H9 (cell line): ENCODE results near the gene KIF4A. TPM values are rescaled to one million over a fixed set of nuclear protein-coding genes. Genes with fewer than 3 reads are reported as not detected.

ENCODE experiments used
- DNase-seq: peaks from one replicate; pipeline ENCODE4 v3.0.0-alpha.2; 2017
- H2AFZ ChIP-seq: one replicate; pipeline ENCODE4 v1.6.1; 2013; ENCODE audit warnings: mild to moderate bottlenecking, low read length, control low read depth, moderate library complexity
- H2AK5ac ChIP-seq: 2 replicates; pipeline ENCODE4 v1.6.1; 2013; ENCODE audit warnings: low read length, control low read depth, mixed read lengths; ENCODE audit not compliant: insufficient read length
- H2BK120ac ChIP-seq: one replicate; pipeline ENCODE4 v1.6.1; 2013; ENCODE audit warnings: low read depth, mild to moderate bottlenecking, low read length, control low read depth, inconsistent platforms; ENCODE audit not compliant: poor library complexity, severe bottlenecking
- H2BK12ac ChIP-seq: 2 replicates; pipeline ENCODE4 v1.6.1; 2013; ENCODE audit warnings: low read length, control low read depth, mixed read lengths, low read depth; ENCODE audit not compliant: insufficient read length
- H2BK15ac ChIP-seq: 2 replicates; pipeline ENCODE4 v1.6.1; 2013; ENCODE audit warnings: low read depth, low read length, control low read depth
- H2BK20ac ChIP-seq: one replicate; pipeline ENCODE4 v1.6.1; 2013; ENCODE audit warnings: low read depth, mild to moderate bottlenecking, low read length, control low read depth, inconsistent platforms; ENCODE audit not compliant: poor library complexity, severe bottlenecking
- H2BK5ac ChIP-seq: 2 replicates; pipeline ENCODE4 v1.6.1; 2013; ENCODE audit warnings: low read length, control low read depth, mixed read lengths; ENCODE audit not compliant: insufficient read length
- H3K14ac ChIP-seq: 2 replicates; pipeline ENCODE4 v1.6.1; 2013; ENCODE audit warnings: low read length, control low read depth; ENCODE audit not compliant: insufficient read depth
- H3K18ac ChIP-seq: 2 replicates; pipeline ENCODE4 v1.6.1; 2013; ENCODE audit warnings: low read depth, mild to moderate bottlenecking, mixed read lengths, low read length, control low read depth; ENCODE audit not compliant: insufficient read length
- H3K23ac ChIP-seq: 2 replicates; pipeline ENCODE4 v1.6.1; 2013; ENCODE audit warnings: low read length, control low read depth, mixed read lengths, low read depth; ENCODE audit not compliant: insufficient read length
- H3K23me2 ChIP-seq: 2 replicates; pipeline ENCODE4 v1.6.1; 2013; ENCODE audit warnings: low read depth, mild to moderate bottlenecking, mixed read lengths, low read length, control low read depth; ENCODE audit not compliant: insufficient read length, poor library complexity, severe bottlenecking
- H3K27ac ChIP-seq: 2 replicates; pipeline ENCODE4 v1.5.1; 2013; ENCODE audit warnings: low read length, control low read depth, mixed read lengths, low read depth; ENCODE audit not compliant: insufficient read length
- H3K27me3 ChIP-seq: 2 replicates; pipeline ENCODE4 v1.6.1; 2013; ENCODE audit warnings: low read length, control low read depth, inconsistent platforms; ENCODE audit not compliant: insufficient read depth
- H3K4ac ChIP-seq: 2 replicates; pipeline ENCODE4 v1.6.1; 2013; ENCODE audit warnings: low read depth, mild to moderate bottlenecking, control low read depth, inconsistent platforms, low read length, moderate library complexity
- H3K4me1 ChIP-seq: 2 replicates; pipeline ENCODE4 v1.6.1; 2013; ENCODE audit warnings: low read length, control low read depth, inconsistent platforms; ENCODE audit not compliant: insufficient read depth
- H3K4me2 ChIP-seq: 2 replicates; pipeline ENCODE4 v1.6.1; 2013; ENCODE audit warnings: low read length, control low read depth, mixed read lengths; ENCODE audit not compliant: insufficient read length, insufficient read depth
- H3K56ac ChIP-seq: 2 replicates; pipeline ENCODE4 v1.6.1; 2013; ENCODE audit warnings: low read depth, mild to moderate bottlenecking, mixed read lengths, low read length, control low read depth; ENCODE audit not compliant: insufficient read length
- H3K79me1 ChIP-seq: 2 replicates; pipeline ENCODE4 v1.6.1; 2013; ENCODE audit warnings: low read depth, mild to moderate bottlenecking, moderate library complexity, low read length, control low read depth, inconsistent platforms; ENCODE audit not compliant: insufficient read depth, poor library complexity, severe bottlenecking
- H3K79me2 ChIP-seq: 2 replicates; pipeline ENCODE4 v1.6.1; 2013; ENCODE audit warnings: low read length, control low read depth, inconsistent platforms; ENCODE audit not compliant: insufficient read depth
- H3K9ac ChIP-seq: 2 replicates; pipeline ENCODE4 v1.6.1; 2013; ENCODE audit warnings: low read length, control low read depth, mixed read lengths; ENCODE audit not compliant: insufficient read length; ENCODE audit errors: extremely low read depth
- H3K9me3 ChIP-seq: one replicate; pipeline ENCODE4 v1.6.1; 2013; ENCODE audit warnings: low read depth, low read length, inconsistent platforms; ENCODE audit not compliant: control insufficient read depth
- H3T11ph ChIP-seq: one replicate; pipeline ENCODE4 v1.6.1; 2013; ENCODE audit warnings: mild to moderate bottlenecking, low read length, control low read depth, inconsistent platforms
- H4K20me1 ChIP-seq: one replicate; pipeline ENCODE4 v1.6.1; 2013; ENCODE audit not compliant: control insufficient read depth, insufficient read length, insufficient read depth
- H4K5ac ChIP-seq: 2 replicates; pipeline ENCODE4 v1.6.1; 2013; ENCODE audit warnings: low read depth, mild to moderate bottlenecking, mixed read lengths, low read length, control low read depth; ENCODE audit not compliant: insufficient read length
- H4K8ac ChIP-seq: replicated peaks from 2 replicates; pipeline ENCODE4 v1.6.1; 2013; ENCODE audit warnings: low read length, control low read depth, mixed read lengths, low read depth; ENCODE audit not compliant: insufficient read length
- H4K91ac ChIP-seq: 2 replicates; pipeline ENCODE4 v1.6.1; 2013; ENCODE audit warnings: low read depth, mild to moderate bottlenecking, moderate library complexity, mixed read lengths, low read length, control low read depth; ENCODE audit not compliant: insufficient read length
- H3K27ac Mint-ChIP-seq, 3 experiments: 2 replicates in 2 of 3; 3 replicates in 1 of 3; pipeline ENCODE4 v1.8.0; 2020 to 2021; ENCODE audit warnings: mixed read lengths in 3 of 3, mild to moderate bottlenecking in 1 of 3, moderate library complexity in 1 of 3
- H3K27me3 Mint-ChIP-seq: 2 replicates; pipeline ENCODE4 v1.8.0; 2021; ENCODE audit warnings: low read depth, mild to moderate bottlenecking, moderate library complexity, mixed read lengths
- H3K36me3 Mint-ChIP-seq, 3 experiments: 2 replicates in 2 of 3; 3 replicates in 1 of 3; pipeline ENCODE4 v1.8.0; 2020 to 2021; ENCODE audit warnings: low read depth in 3 of 3, mixed read lengths in 3 of 3; ENCODE audit not compliant: insufficient read depth in 1 of 3
- H3K4me1 Mint-ChIP-seq, 2 experiments: 2 replicates each; pipeline ENCODE4 v1.8.0; 2020; ENCODE audit warnings: mixed read lengths in 2 of 2
- H3K4me3 Mint-ChIP-seq, 2 experiments: 2 replicates in 1 of 2; 3 replicates in 1 of 2; pipeline ENCODE4 v1.8.0; 2020 to 2021; ENCODE audit warnings: mild to moderate bottlenecking in 2 of 2, mixed read lengths in 2 of 2, moderate library complexity in 1 of 2
- H3K9me3 Mint-ChIP-seq, 2 experiments: 2 replicates in 1 of 2; 3 replicates in 1 of 2; pipeline ENCODE4 v1.8.0; 2020; ENCODE audit warnings: mild to moderate bottlenecking in 2 of 2, mixed read lengths in 2 of 2, moderate library complexity in 1 of 2
- CTCF ChIP-seq: fragments of 200-600 bp; sonication (generic); conservative IDR thresholded peaks from 3 replicates; pipeline ENCODE4 v1.8.0; 2021; ENCODE audit warnings: antibody characterized with exemption, mild to moderate bottlenecking
- WGBS: extraction: QIAGEN DNeasy Blood & Tissue Kit; methylation state at CpG from one replicate; pipeline ENCODE4 v1.1.7; 2013; ENCODE audit warnings: missing lambda C conversion rate, low lambda C conversion rate, mixed read lengths; ENCODE audit not compliant: insufficient read length; ENCODE audit errors: extremely low coverage; 5-methylcytosine and 5-hydroxymethylcytosine counted together
- total RNA-seq: library from RNA; stranded (reverse); gene quantifications from 2 replicates; pipeline ENCODE4 v1.2.1, GENCODE V29; 2021

Gene KIF4A
- total RNA-seq, 1 experiment from 2014 or later: 41.8 TPM

- peaks cover 44% of the 10 kb centered on the region in 2 experiments for H3K9me3 Mint-ChIP-seq
These were observed 41.3 kb downstream of the KIF4A start for GRCh38 chrX:70331161-70331560.

More at GRCh38 chrX:70331161-70331560, 41.3 kb downstream of the KIF4A start:
- no peaks in the 10 kb centered on the region for H3K79me1 ChIP-seq
- no peak overlapping the region for H3K4me3 Mint-ChIP-seq
- H3K4me1 Mint-ChIP-seq: no peaks in the 10 kb centered on the region
- H3K18ac ChIP-seq: no peak overlapping the region
- H2BK120ac ChIP-seq: no peak overlapping the region
- H4K5ac ChIP-seq: no peak overlapping the region
- H3K9me3 ChIP-seq: peaks cover 23% of the 10 kb centered on the region
- no peak overlapping the region for H3K4me2 ChIP-seq
- no peak overlapping the region for H3K27ac Mint-ChIP-seq
- no peak overlapping the region for H2BK12ac ChIP-seq
- H2AFZ ChIP-seq: no peak overlapping the region
- H2BK5ac ChIP-seq: no peak overlapping the region
- no peak overlapping the region for H2AK5ac ChIP-seq
- no peaks in the 10 kb centered on the region for H3K23me2 ChIP-seq
- H3K27me3 Mint-ChIP-seq: no peaks in the 10 kb centered on the region
- H3K9ac ChIP-seq: no peak overlapping the region
- WGBS: no CpG with 5 or more reads among the region's 1 CpG
- no peak overlapping the region for H3K23ac ChIP-seq
- no peak overlapping the region for H3K14ac ChIP-seq
- no peak overlapping the region for H4K8ac ChIP-seq
- H3K56ac ChIP-seq: no peak overlapping the region
- H2BK20ac ChIP-seq: no peak overlapping the region
- H3K79me2 ChIP-seq: no peaks in the 10 kb centered on the region
- no peak for DNase-seq
- TF ChIP-seq CTCF: no peak
- no peak overlapping the region for H4K91ac ChIP-seq
- H3K27me3 ChIP-seq: no peaks in the 10 kb centered on the region
- H4K20me1 ChIP-seq: no peaks in the 10 kb centered on the region
- H3K36me3 Mint-ChIP-seq: peaks cover 14 to 44% (median 43%) of the 10 kb centered on the region in 3 experiments; a peak in 6 of 7 replicates
- no peak overlapping the region for H2BK15ac ChIP-seq
- H3T11ph ChIP-seq: no peak overlapping the region
- no peak overlapping the region for H3K27ac ChIP-seq
- H3K4me1 ChIP-seq: no peaks in the 10 kb centered on the region
- H3K4ac ChIP-seq: no peak overlapping the region
